Measurements from ENCODE around the gene KCNJ3. TPM values are rescaled to one million over a fixed set of nuclear protein-coding genes. Genes with fewer than 3 reads are reported as not detected.

KCNJ3 gene
- total and polyA plus RNA-seq, 2 donors (not counting 1 experiment from before 2014, with no cell fraction given), result 0.01 TPM; not detected in 1

GRCh38 chr2:154849482-154849881 is 151.0 kb downstream of the KCNJ3 start:
- Mint-ChIP-seq H3K9me3 (ENCODE audit: insufficient read depth) (no peaks in the 10 kb centered on the region), H3K4me1 (no peaks in the 10 kb centered on the region), H3K27me3 (no peaks in the 10 kb centered on the region), H3K27ac (no peak overlapping the region), H3K4me3 (no peak overlapping the region)
- intact Hi-C loops (cut with micrococcal nuclease), result no loop called here
- Histone ChIP-seq H3K27ac (ENCODE audit: low read length in 2 of 2) (no peak overlapping the region), H3K4me2 (replicated peaks; ENCODE audit: low read depth, low read length, poor library complexity, severe bottlenecking) (no peak overlapping the region), H3K27me3 (replicated peaks in 1 of 4; ENCODE audit: control extremely low read depth in 1 of 4, control insufficient read depth in 3 of 4, insufficient read depth in 4 of 4, low read length in 3 of 4) (no peaks in the 10 kb centered on the region), H3K9me3 (ENCODE audit: control extremely low read depth in 1 of 3, control insufficient read depth in 2 of 3, insufficient read depth in 1 of 3, low read length in 2 of 3) (peaks cover 0 to 4% (median 0%) of the 10 kb centered on the region in 3 donors), H3K4me3 (ENCODE audit: control extremely low read depth in 1 of 5, extremely low read depth in 1 of 5, insufficient read depth in 1 of 5, low read depth in 2 of 5, low read length in 4 of 5) (no peak overlapping the region), H3K36me3 (replicated peaks in 1 of 2; ENCODE audit: control extremely low read depth in 1 of 2, control insufficient read depth in 1 of 2, extremely low read depth in 1 of 2, insufficient read depth in 2 of 2, low read length in 1 of 2) (no peaks in the 10 kb centered on the region), H3K9ac (ENCODE audit: low read length) (no peak overlapping the region), H3K4me1 (ENCODE audit: control insufficient read depth in 2 of 2, insufficient read depth in 2 of 2, low read length in 2 of 2) (no peaks in the 10 kb centered on the region), H3K79me2 (ENCODE audit: control insufficient read depth, insufficient read depth, low read length) (no peaks in the 10 kb centered on the region), H4K20me1 (ENCODE audit: control insufficient read depth, insufficient read depth, low read length, poor library complexity, severe bottlenecking) (no peaks in the 10 kb centered on the region), H2AFZ (ENCODE audit: insufficient read depth, low read depth, low read length, poor library complexity, severe bottlenecking) (no peak overlapping the region)
- TF ChIP-seq CTCF (IDR thresholded peaks at IDR 0.05), result no peak
- TF ChIP-seq EZH2 (IDR thresholded peaks at IDR 0.05; ENCODE audit: borderline replicate concordance, insufficient read depth, low read depth, low read length, poor library complexity, severe bottlenecking), result no peak
- WGBS (ENCODE audit: insufficient coverage), result no CpG with 5 or more reads among the region's 3 CpGs
- CTCF ChIA-PET, result no interaction called here
- no peak for DNase-seq
- POLR2A ChIA-PET, result no interaction called here
- ATAC-seq (ENCODE audit: low read depth), result no peak

- Histone ChIP-seq H2AFZ (ENCODE audit: insufficient read depth, low read depth, low read length, poor library complexity, severe bottlenecking) (no peak overlapping the region), H3K79me2 (ENCODE audit: control insufficient read depth, insufficient read depth, low read length) (no peaks in the 10 kb centered on the region), H3K36me3 (replicated peaks in 1 of 2; ENCODE audit: control extremely low read depth in 1 of 2, control insufficient read depth in 1 of 2, extremely low read depth in 1 of 2, insufficient read depth in 2 of 2, low read length in 1 of 2) (no peaks in the 10 kb centered on the region), H3K27ac (ENCODE audit: low read length in 2 of 2) (no peak overlapping the region), H3K4me2 (replicated peaks; ENCODE audit: low read depth, low read length, poor library complexity, severe bottlenecking) (no peak overlapping the region), H3K4me3 (ENCODE audit: control extremely low read depth in 1 of 5, extremely low read depth in 1 of 5, insufficient read depth in 1 of 5, low read depth in 2 of 5, low read length in 4 of 5) (no peak overlapping the region), H3K9me3 (ENCODE audit: control extremely low read depth in 1 of 3, control insufficient read depth in 2 of 3, insufficient read depth in 1 of 3, low read length in 2 of 3) (no peaks in the 10 kb centered on the region), H3K27me3 (replicated peaks in 1 of 4; ENCODE audit: control extremely low read depth in 1 of 4, control insufficient read depth in 3 of 4, insufficient read depth in 4 of 4, low read length in 3 of 4) (no peaks in the 10 kb centered on the region), H4K20me1 (ENCODE audit: control insufficient read depth, insufficient read depth, low read length, poor library complexity, severe bottlenecking) (no peaks in the 10 kb centered on the region), H3K4me1 (ENCODE audit: control insufficient read depth in 2 of 2, insufficient read depth in 2 of 2, low read length in 2 of 2) (no peaks in the 10 kb centered on the region), H3K9ac (ENCODE audit: low read length) (no peak overlapping the region)
- intact Hi-C loops (cut with micrococcal nuclease), result no loop called here
- TF ChIP-seq CTCF (IDR thresholded peaks at IDR 0.05) (no peak), EZH2 (IDR thresholded peaks at IDR 0.05; ENCODE audit: borderline replicate concordance, insufficient read depth, low read depth, low read length, poor library complexity, severe bottlenecking) (no peak)
- H3K4me1 Mint-ChIP-seq, result no peaks in the 10 kb centered on the region
- ATAC-seq (ENCODE audit: low read depth) (no peak), DNase-seq (no peak)
- H3K27me3 Mint-ChIP-seq, result no peaks in the 10 kb centered on the region
- POLR2A ChIA-PET, result no interaction called here
- H3K27ac Mint-ChIP-seq, result no peak overlapping the region
- CTCF ChIA-PET, result no interaction called here
- H3K4me3 Mint-ChIP-seq, result no peak overlapping the region
- no peaks in the 10 kb centered on the region for H3K9me3 Mint-ChIP-seq (ENCODE audit: insufficient read depth)
Observed at GRCh38 chr2:154850532-154850931, 152.0 kb downstream of the KCNJ3 start.

Data from B cell (primary cell).